OCI-LY3 (cell line): ENCODE data around the gene TRIM44.
A peak's percentile ranks its signal among the peaks of the same experiment; 100 is the strongest.

ENCODE experiments used
- H2AFZ ChIP-seq: fragments of 200-600, 300-600 bp; shearing (Covaris generic); 2 replicates; pipeline ENCODE4 v1.6.0; 2014; ENCODE audit warnings: antibody characterized with exemption, low read depth, low read length
- H3K27ac ChIP-seq: fragments of 200-600, 300-600 bp; sonication (generic); 2 replicates; pipeline ENCODE4 v1.5.1; 2014; ENCODE audit warnings: mild to moderate bottlenecking, low read length, moderate library complexity, mixed read lengths
- H3K27me3 ChIP-seq: fragments of 200-600, 300-600 bp; sonication (generic); 2 replicates; pipeline ENCODE4 v1.6.1; 2014; ENCODE audit warnings: low read depth, low read length, mixed read lengths
- H3K36me3 ChIP-seq: fragments of 200-600, 300-600 bp; sonication (generic); replicated peaks from 2 replicates; pipeline ENCODE3; 2014; ENCODE audit warnings: low read depth, low read length, mixed read lengths
- H3K4me1 ChIP-seq: fragments of 300-600, 200-600 bp; sonication (generic); 2 replicates; pipeline ENCODE4 v1.6.1; 2014; ENCODE audit warnings: low read length, mixed read lengths
- H3K4me2 ChIP-seq: fragments of 200-600, 300-600 bp; sonication (generic); 2 replicates; pipeline ENCODE4 v1.6.1; 2014; ENCODE audit warnings: low read length, mixed read lengths
- H3K4me3 ChIP-seq: fragments of 300-600, 200-600 bp; sonication (generic); 2 replicates; pipeline ENCODE4 v1.5.1; 2014; ENCODE audit warnings: antibody characterized with exemption, mild to moderate bottlenecking, low read length, moderate library complexity
- H3K79me2 ChIP-seq: fragments of 300-600, 200-600 bp; shearing (Covaris generic); 2 replicates; pipeline ENCODE4 v1.6.1; 2014; ENCODE audit warnings: mild to moderate bottlenecking, low read length, mixed read lengths
- H3K9ac ChIP-seq: fragments of 300-600, 200-600 bp; shearing (Covaris generic); 2 replicates; pipeline ENCODE4 v1.6.0; 2014; ENCODE audit warnings: mild to moderate bottlenecking, low read length, moderate library complexity
- H3K9me3 ChIP-seq: fragments of 200-600, 300-600 bp; shearing (Covaris generic); 2 replicates; pipeline ENCODE4 v1.6.1; 2014; ENCODE audit warnings: low read length, mixed read lengths; ENCODE audit not compliant: insufficient read depth
- H4K20me1 ChIP-seq: fragments of 200-600, 300-600 bp; sonication (generic); 2 replicates; pipeline ENCODE4 v1.6.1; 2016; ENCODE audit warnings: low read length, mixed read lengths; ENCODE audit not compliant: insufficient read depth
- CTCF ChIP-seq: fragments of 200-600, 300-600 bp; sonication (generic); IDR thresholded peaks from 2 replicates; pipeline ENCODE4 v1.5.1; 2014; ENCODE audit warnings: antibody characterized with exemption, low read length, low read depth
- EZH2phosphoT487 ChIP-seq: fragments of 200-600 bp; shearing (Covaris generic); IDR thresholded peaks from 2 replicates; pipeline ENCODE4 v1.6.1; 2018; ENCODE audit warnings: antibody characterized with exemption, mixed run types, low read depth

The TRIM44 gene

DNA sequence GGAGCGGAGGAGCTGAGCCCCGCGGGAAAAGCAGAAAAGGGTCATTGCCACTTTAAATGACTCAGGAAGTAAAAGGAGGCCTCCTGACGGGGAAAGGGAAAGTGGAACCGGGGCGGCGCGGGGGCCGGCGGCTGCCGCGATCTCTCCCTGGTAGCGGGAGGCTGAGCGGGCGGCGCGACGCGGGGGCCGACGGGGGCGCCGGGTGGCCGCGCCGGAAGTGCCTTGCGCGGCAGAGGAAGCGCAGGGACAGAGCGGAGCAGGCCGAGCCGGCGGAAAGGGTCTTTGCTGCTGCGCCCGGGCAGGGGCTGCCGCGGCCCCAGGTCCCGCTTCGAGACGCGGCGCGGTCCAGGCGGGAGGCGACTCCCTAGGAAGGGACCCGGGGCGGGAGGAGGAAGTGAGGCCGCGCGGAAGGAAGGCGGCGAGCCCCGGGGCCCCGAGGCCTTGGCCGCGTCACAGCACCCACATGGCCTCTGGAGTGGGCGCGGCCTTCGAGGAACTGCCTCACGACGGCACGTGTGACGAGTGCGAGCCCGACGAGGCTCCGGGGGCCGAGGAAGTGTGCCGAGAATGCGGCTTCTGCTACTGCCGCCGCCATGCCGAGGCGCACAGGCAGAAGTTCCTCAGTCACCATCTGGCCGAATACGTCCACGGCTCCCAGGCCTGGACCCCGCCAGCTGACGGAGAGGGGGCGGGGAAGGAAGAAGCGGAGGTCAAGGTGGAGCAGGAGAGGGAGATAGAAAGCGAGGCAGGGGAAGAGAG lies at the start of gene TRIM44:
Gene TRIM44 (plus strand): TSS at position 127 of the 759 bp plus-strand sequence. CDS start 337 bp downstream, at position 464.
- Histone ChIP-seq H3K4me3 (peak within 1 kb of the TSS; percentile 94), H3K27me3 (peaks cover 7% of the 10 kb centered on the region), H3K4me2 (peak within 1 kb of the TSS; percentile 99), H3K4me1 (peaks cover 24% of the 10 kb centered on the region), H3K36me3 (peaks cover 41% of the 10 kb centered on the region), H2AFZ (peak within 1 kb of the TSS; percentile 99), H3K9ac (peak within 1 kb of the TSS; percentile 89), H3K9me3 (peaks cover 29% of the 10 kb centered on the region), H3K27ac (peak within 1 kb of the TSS; percentile 60), H3K79me2 (peaks cover 49% of the 10 kb centered on the region), H4K20me1 (no peaks in the 10 kb centered on the region)
- no peak for TF ChIP-seq CTCF
- TF ChIP-seq EZH2phosphoT487, result no peak

DNA sequence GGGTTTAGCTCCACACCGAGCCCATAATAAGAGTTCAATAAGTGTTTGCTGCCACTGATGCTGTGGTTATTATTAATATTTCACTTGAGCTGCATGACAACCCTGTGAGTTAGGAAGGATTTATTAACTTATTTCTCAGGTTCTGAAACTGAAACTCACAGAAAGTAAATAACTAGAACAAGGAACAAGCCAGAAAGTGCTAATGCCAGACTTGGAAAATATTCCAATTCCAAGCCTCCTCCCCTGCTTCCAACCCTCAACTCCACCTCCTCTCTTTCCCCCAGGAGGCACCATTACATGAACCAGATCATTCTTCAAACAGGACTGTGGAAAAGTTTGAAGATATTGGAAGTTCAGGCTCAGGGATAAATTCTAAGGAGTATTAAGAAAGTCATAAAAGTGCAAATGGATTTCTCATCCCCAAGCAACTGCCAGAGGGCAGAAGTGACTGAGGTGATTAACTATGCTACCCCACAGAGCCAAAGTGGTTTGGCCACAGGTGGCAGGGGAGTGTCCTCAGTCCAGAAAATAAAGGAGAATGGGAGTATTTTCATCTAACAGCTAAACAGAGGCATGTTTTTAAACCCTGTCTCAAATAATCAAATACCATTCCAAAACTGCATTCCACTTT lies 47.5 kb upstream of the TRIM44 start:
- Histone ChIP-seq H3K79me2 (peaks cover 11% of the 10 kb centered on the region), H3K4me3 (no peak overlapping the region), H3K9me3 (no peaks in the 10 kb centered on the region), H3K27ac (no peak overlapping the region), H4K20me1 (no peaks in the 10 kb centered on the region), H3K27me3 (peaks cover 33% of the 10 kb centered on the region), H3K36me3 (peaks cover 10% of the 10 kb centered on the region), H3K4me2 (no peak overlapping the region), H3K9ac (no peak overlapping the region), H3K4me1 (peaks cover 30% of the 10 kb centered on the region), H2AFZ (no peak overlapping the region)
- TF ChIP-seq EZH2phosphoT487 (no peak), CTCF (no peak)

- Histone ChIP-seq H3K4me2 (0 out of 2 replicates have a peak overlapping the region, but pooled peaks have one; percentile 9), H3K27ac (no peak overlapping the region), H3K4me3 (no peak overlapping the region), H3K79me2 (peaks cover 11% of the 10 kb centered on the region), H3K4me1 (peaks cover 30% of the 10 kb centered on the region), H4K20me1 (no peaks in the 10 kb centered on the region), H3K9me3 (no peaks in the 10 kb centered on the region), H2AFZ (0 out of 2 replicates have a peak overlapping the region, but pooled peaks have one; percentile 47), H3K9ac (no peak overlapping the region), H3K36me3 (peaks cover 15% of the 10 kb centered on the region), H3K27me3 (peaks cover 23% of the 10 kb centered on the region)
- TF ChIP-seq CTCF (peak; percentile 87), EZH2phosphoT487 (no peak)
Measured at GRCh38 chr11:35615921-35616900, 46.4 kb upstream of the TRIM44 start.
